HepG2 (cell line): Measurements from ENCODE around the gene ZNF213. TPM values are rescaled to one million over a fixed set of nuclear protein-coding genes. Genes with fewer than 3 reads are reported as not detected.
A peak's percentile ranks its signal among the peaks of the same experiment; 100 is the strongest.

Experiments used
- BCL3 ChIP-seq: sonication (generic); formaldehyde crosslinking; IDR thresholded peaks from 2 replicates; pipeline ENCODE4 v1.5.1; 2020; ENCODE audit warnings: mild to moderate bottlenecking, missing genetic modification reagents, moderate library complexity
- BHLHE40 ChIP-seq: IDR thresholded peaks from 2 replicates; pipeline ENCODE4 v1.6.1; 2011; ENCODE audit warnings: low read length, improper control_type of control experiment
- ETV6 ChIP-seq: sonication (generic); formaldehyde crosslinking; conservative IDR thresholded peaks from 2 replicates; pipeline ENCODE4 v1.4.0; 2020; ENCODE audit warnings: missing genetic modification reagents
- JARID2 ChIP-seq: sonication (generic); formaldehyde crosslinking; IDR thresholded peaks from 2 replicates; pipeline ENCODE4 v1.8.1; 2023; ENCODE audit warnings: missing genetic modification reagents, inconsistent platforms; ENCODE audit not compliant: insufficient replicate concordance
- MEIS2 ChIP-seq: sonication (generic); formaldehyde crosslinking; IDR thresholded peaks from 2 replicates; pipeline ENCODE4 v1.9.0; 2021; ENCODE audit warnings: mild to moderate bottlenecking, missing genetic modification reagents
- PRDM4 ChIP-seq: sonication (generic); formaldehyde crosslinking; IDR thresholded peaks from 2 replicates; pipeline ENCODE4 v1.9.0; 2021; ENCODE audit warnings: missing genetic modification reagents, borderline replicate concordance
- RERE ChIP-seq: IDR thresholded peaks from 2 replicates; pipeline ENCODE4 v1.6.1; 2016; ENCODE audit warnings: low read depth, missing genetic modification reagents, missing compliant biosample characterization
- RFXAP ChIP-seq: sonication (generic); formaldehyde crosslinking; IDR thresholded peaks from 2 replicates; pipeline ENCODE4 v1.4.0; 2020; ENCODE audit warnings: missing genetic modification reagents, borderline replicate concordance
- SKIL ChIP-seq: sonication (generic); formaldehyde crosslinking; IDR thresholded peaks from 2 replicates; pipeline ENCODE4 v1.8.0; 2022; ENCODE audit warnings: missing genetic modification reagents, mild to moderate bottlenecking, moderate library complexity, borderline replicate concordance
- SP2 ChIP-seq: sonication (generic); formaldehyde crosslinking; IDR thresholded peaks from 2 replicates; pipeline ENCODE4 v1.5.1; 2020; ENCODE audit warnings: mild to moderate bottlenecking, missing genetic modification reagents
- TFAP4 ChIP-seq: sonication (generic); IDR thresholded peaks from 2 replicates; pipeline ENCODE4 v1.6.1; 2016; ENCODE audit warnings: low read depth, borderline replicate concordance
- ZFP41 ChIP-seq: sonication (generic); formaldehyde crosslinking; IDR thresholded peaks from 2 replicates; pipeline ENCODE4 v1.4.0; 2020; ENCODE audit warnings: mild to moderate bottlenecking, missing genetic modification reagents, borderline replicate concordance
- ZNF251 ChIP-seq: sonication (generic); formaldehyde crosslinking; IDR thresholded peaks from 2 replicates; pipeline ENCODE4 v1.9.0; 2021; ENCODE audit warnings: mild to moderate bottlenecking, missing genetic modification reagents
- ZNF773 ChIP-seq: sonication (generic); formaldehyde crosslinking; IDR thresholded peaks from 2 replicates; pipeline ENCODE4 v1.4.0; 2020; ENCODE audit warnings: missing genetic modification reagents, borderline replicate concordance
- ZNF850 ChIP-seq: sonication (generic); formaldehyde crosslinking; conservative IDR thresholded peaks from 2 replicates; pipeline ENCODE4 v1.9.0; 2021; ENCODE audit warnings: mild to moderate bottlenecking, missing genetic modification reagents
- polyA plus RNA-seq, 8 experiments: library from polyadenylated mRNA; depleted of rRNA in 3 of 8; stranded (reverse) in 7 of 8; unstranded in 1 of 8; fragments of >200 nt; fragmentation: Illumina TruSeq in 4 of 8; extraction: Trizol in 4 of 8; gene quantifications; 2 replicates each; pipeline versions ENCODE4 v1.2.1 to v1.2.3, GENCODE V29; 2011 to 2016; ENCODE audit warnings: low read depth in 4 of 8, missing spikeins in 1 of 8, mixed read lengths in 1 of 8; ENCODE audit not compliant: insufficient read depth in 1 of 8
- total RNA-seq, 5 experiments: library from RNA; depleted of rRNA; stranded (reverse); fragments of >200 nt; fragmentation: Illumina TruSeq; extraction: Trizol; gene quantifications; 2 replicates each; pipeline ENCODE4 v1.2.3, GENCODE V29; 2016; ENCODE audit warnings: low read depth in 1 of 5

ZNF213 gene
- total and polyA plus RNA-seq, 2 of the 13 experiments (the other 11 are each of a cell fraction or from before 2014, with no cell fraction given), result 0.59 to 0.97 TPM

- TF ChIP-seq ZNF773 (CRISPR knock-in tag) (no peak), ZNF251 (no peak), ETV6 (no peak), ZFP41 (no peak), RFXAP (CRISPR knock-in tag) (peak; percentile 65), SKIL (CRISPR knock-in tag) (no peak; the same call in 1 of the 2 replicates), MEIS2 (0 out of 2 replicates have a peak, but pooled peaks have one; percentile 56), SP2 (CRISPR knock-in tag) (peak; percentile 39; the same call in 1 of the 2 replicates), BCL3 (CRISPR knock-in tag) (peak; percentile 59; the same call in 1 of the 2 replicates), ZNF850 (0 out of 2 replicates have a peak, but pooled peaks have one; percentile 57), RERE (CRISPR knock-in tag) (peak; percentile 49; the same call in 1 of the 2 replicates), PRDM4 (CRISPR knock-in tag) (no peak), TFAP4 (peak; percentile 57; the same call in 1 of the 2 replicates), BHLHE40 (peak; percentile 42; the same call in 1 of the 2 replicates), JARID2 (CRISPR knock-in tag) (peak; percentile 68)
Measured at GRCh38 chr16:3150346-3151218, 15.8 kb downstream of the ZNF213 start (continued).
